ENCODE measurements around the gene NFKBIB.

Gene NFKBIB

GRCh38 chr19:38917921-38918491 is 18.2 kb downstream of the NFKBIB start:
- DNase-seq (ENCODE audit: low read depth): no peak

GRCh38 chr19:38918526-38918925 is 18.8 kb downstream of the NFKBIB start:
- no peak for TF ChIP-seq CTCF (conservative IDR thresholded peaks at IDR 0.05; ENCODE audit: low read depth, low read length)
- DNase-seq (ENCODE audit: low read depth): no peak
- H3K4me3 ChIP-seq (ENCODE audit: low read length): no peak overlapping the region

More at GRCh38 chr19:38917921-38918491, 18.2 kb downstream of the NFKBIB start:
- H3K4me3 ChIP-seq (ENCODE audit: low read length): no peak overlapping the region
- TF ChIP-seq CTCF (conservative IDR thresholded peaks at IDR 0.05; ENCODE audit: low read depth, low read length): peak; percentile 52

GRCh38 chr19:38919837-38920601 is 20.2 kb downstream of the NFKBIB start:
- no peak for DNase-seq (ENCODE audit: low read depth)
- no peak for TF ChIP-seq CTCF (conservative IDR thresholded peaks at IDR 0.05; ENCODE audit: low read depth, low read length)
- H3K4me3 ChIP-seq (ENCODE audit: low read length): no peak overlapping the region

- no peak for TF ChIP-seq CTCF (conservative IDR thresholded peaks at IDR 0.05; ENCODE audit: low read depth, low read length)
- DNase-seq (ENCODE audit: low read depth): no peak
- H3K4me3 ChIP-seq (ENCODE audit: low read length): no peak overlapping the region
These were observed 21.0 kb downstream of the NFKBIB start for GRCh38 chr19:38920602-38921419.

GRCh38 chr19:38921420-38922274 is 21.9 kb downstream of the NFKBIB start:
- DNase-seq (ENCODE audit: low read depth): no peak
- TF ChIP-seq CTCF (conservative IDR thresholded peaks at IDR 0.05; ENCODE audit: low read depth, low read length): no peak
- H3K4me3 ChIP-seq (ENCODE audit: low read length): no peak overlapping the region

- DNase-seq (ENCODE audit: low read depth): no peak
- TF ChIP-seq CTCF (conservative IDR thresholded peaks at IDR 0.05; ENCODE audit: low read depth, low read length): no peak
- H3K4me3 ChIP-seq (ENCODE audit: low read length): no peak overlapping the region
These were observed 22.7 kb downstream of the NFKBIB start for GRCh38 chr19:38922482-38922881.
